PC-3 (cell line): ENCODE measurements around the gene NOTCH1.

Source experiments
- EZH2 ChIP-seq: fragments of 300-600 bp; sonication (generic); IDR thresholded peaks from one replicate; pipeline ENCODE4 v1.6.1; 2017; ENCODE audit warnings: antibody characterized with exemption, mild to moderate bottlenecking, low read length; ENCODE audit not compliant: unreplicated experiment
- TF ChIP-seq, protein P1 (sequence below): fragments of 300-600 bp; sonication (generic); conservative IDR thresholded peaks from 2 replicates; pipeline ENCODE4 v1.5.1; 2017; ENCODE audit warnings: antibody characterized with exemption, low read depth, mild to moderate bottlenecking, low read length

- TF ChIP-seq, protein P1, sequence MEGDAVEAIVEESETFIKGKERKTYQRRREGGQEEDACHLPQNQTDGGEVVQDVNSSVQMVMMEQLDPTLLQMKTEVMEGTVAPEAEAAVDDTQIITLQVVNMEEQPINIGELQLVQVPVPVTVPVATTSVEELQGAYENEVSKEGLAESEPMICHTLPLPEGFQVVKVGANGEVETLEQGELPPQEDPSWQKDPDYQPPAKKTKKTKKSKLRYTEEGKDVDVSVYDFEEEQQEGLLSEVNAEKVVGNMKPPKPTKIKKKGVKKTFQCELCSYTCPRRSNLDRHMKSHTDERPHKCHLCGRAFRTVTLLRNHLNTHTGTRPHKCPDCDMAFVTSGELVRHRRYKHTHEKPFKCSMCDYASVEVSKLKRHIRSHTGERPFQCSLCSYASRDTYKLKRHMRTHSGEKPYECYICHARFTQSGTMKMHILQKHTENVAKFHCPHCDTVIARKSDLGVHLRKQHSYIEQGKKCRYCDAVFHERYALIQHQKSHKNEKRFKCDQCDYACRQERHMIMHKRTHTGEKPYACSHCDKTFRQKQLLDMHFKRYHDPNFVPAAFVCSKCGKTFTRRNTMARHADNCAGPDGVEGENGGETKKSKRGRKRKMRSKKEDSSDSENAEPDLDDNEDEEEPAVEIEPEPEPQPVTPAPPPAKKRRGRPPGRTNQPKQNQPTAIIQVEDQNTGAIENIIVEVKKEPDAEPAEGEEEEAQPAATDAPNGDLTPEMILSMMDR: no peak
- no peak for TF ChIP-seq EZH2
Measured at GRCh38 chr9:136466155-136466541, 79.7 kb downstream of the NOTCH1 start.
